ENCODE data around the gene SLCO4A1. TPM values are rescaled to one million over a fixed set of nuclear protein-coding genes. Genes with fewer than 3 reads are reported as not detected.

The SLCO4A1 gene
- polyA plus RNA-seq, 1 experiment = 0.09 TPM

DNA sequence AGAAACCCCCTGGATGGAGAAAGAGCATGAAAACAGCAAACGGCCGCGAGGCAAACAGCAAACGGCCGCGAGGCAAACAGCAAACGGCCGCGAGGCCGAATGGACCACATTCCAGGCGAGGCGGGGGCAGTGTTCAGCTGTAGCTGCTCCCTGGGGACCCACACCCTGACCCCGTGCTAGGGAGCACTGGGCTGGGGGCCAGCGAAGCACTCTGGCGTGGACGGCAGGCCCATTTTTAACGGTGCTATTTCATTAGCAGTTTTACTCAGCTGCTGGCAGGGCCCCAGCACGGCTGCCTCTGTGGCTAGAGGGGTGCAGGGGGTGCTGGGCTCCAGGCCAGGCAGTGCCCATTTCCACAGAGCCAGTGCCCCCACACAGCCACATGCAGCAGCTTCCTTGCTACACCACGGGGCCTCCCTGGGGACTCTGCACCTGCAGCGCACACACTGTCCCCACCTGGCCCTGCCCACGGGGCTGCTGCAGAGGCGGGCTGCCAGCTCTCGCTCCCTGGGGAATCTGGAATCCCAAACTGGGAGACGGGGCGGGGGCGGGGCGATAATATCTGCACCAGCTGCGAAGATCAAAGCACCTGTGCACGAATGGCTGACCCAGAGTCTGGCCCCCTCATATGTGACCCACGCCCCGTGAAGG, 35.6 kb upstream of the SLCO4A1 start:
- no peak for DNase-seq (ENCODE audit: low read depth, low spot score)
- TF ChIP-seq, protein P1, sequence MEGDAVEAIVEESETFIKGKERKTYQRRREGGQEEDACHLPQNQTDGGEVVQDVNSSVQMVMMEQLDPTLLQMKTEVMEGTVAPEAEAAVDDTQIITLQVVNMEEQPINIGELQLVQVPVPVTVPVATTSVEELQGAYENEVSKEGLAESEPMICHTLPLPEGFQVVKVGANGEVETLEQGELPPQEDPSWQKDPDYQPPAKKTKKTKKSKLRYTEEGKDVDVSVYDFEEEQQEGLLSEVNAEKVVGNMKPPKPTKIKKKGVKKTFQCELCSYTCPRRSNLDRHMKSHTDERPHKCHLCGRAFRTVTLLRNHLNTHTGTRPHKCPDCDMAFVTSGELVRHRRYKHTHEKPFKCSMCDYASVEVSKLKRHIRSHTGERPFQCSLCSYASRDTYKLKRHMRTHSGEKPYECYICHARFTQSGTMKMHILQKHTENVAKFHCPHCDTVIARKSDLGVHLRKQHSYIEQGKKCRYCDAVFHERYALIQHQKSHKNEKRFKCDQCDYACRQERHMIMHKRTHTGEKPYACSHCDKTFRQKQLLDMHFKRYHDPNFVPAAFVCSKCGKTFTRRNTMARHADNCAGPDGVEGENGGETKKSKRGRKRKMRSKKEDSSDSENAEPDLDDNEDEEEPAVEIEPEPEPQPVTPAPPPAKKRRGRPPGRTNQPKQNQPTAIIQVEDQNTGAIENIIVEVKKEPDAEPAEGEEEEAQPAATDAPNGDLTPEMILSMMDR (IDR thresholded peaks at IDR 0.05; ENCODE audit: low read depth, low read length) = no peak
- peaks cover 28% of the 10 kb centered on the region for H3K27me3 ChIP-seq (ENCODE audit: control insufficient read depth, insufficient read depth, low read length)
- CTCF ChIA-PET = no interaction called here
- H3K4me3 ChIP-seq (ENCODE audit: low read depth, low read length) = no peak overlapping the region
- peaks cover 7% of the 10 kb centered on the region for H3K9me3 ChIP-seq (ENCODE audit: control insufficient read depth, insufficient read depth, low read length)
- POLR2A ChIA-PET = interaction anchor here (0.6 kb wide), 1 partner anchor 11 kb away, joined by 6 read pairs; no protein-coding TSS in a partner anchor
- H3K27ac ChIP-seq (ENCODE audit: low read depth, low read length) = no peak overlapping the region

- CTCF ChIA-PET = no interaction called here
- no peak for DNase-seq (ENCODE audit: low read depth, low spot score)
- TF ChIP-seq, protein P1 (IDR thresholded peaks at IDR 0.05; ENCODE audit: low read depth, low read length) = no peak
- POLR2A ChIA-PET = interaction anchor here (0.7 kb wide), 1 partner anchor 59 kb away, joined by 7 read pairs; no protein-coding TSS in a partner anchor
- Histone ChIP-seq H3K9me3 (ENCODE audit: control insufficient read depth, insufficient read depth, low read length) (peaks cover 9% of the 10 kb centered on the region), H3K27ac (ENCODE audit: low read depth, low read length) (no peak overlapping the region), H3K4me3 (ENCODE audit: low read depth, low read length) (no peak overlapping the region), H3K27me3 (ENCODE audit: control insufficient read depth, insufficient read depth, low read length) (peaks cover 30% of the 10 kb centered on the region)
Observed at GRCh38 chr20:62607366-62608217, 34.7 kb upstream of the SLCO4A1 start.

GRCh38 chr20:62608218-62608565, 34.1 kb upstream of the SLCO4A1 start:
- no peak overlapping the region for H3K4me3 ChIP-seq (ENCODE audit: low read depth, low read length)
- no peak overlapping the region for H3K27ac ChIP-seq (ENCODE audit: low read depth, low read length)
- ChIA-PET CTCF (no interaction called here), POLR2A (interaction anchor here (0.7 kb wide), 1 partner anchor 59 kb away, joined by 7 read pairs; no protein-coding TSS in a partner anchor)
- no peak for DNase-seq (ENCODE audit: low read depth, low spot score)
- peaks cover 9% of the 10 kb centered on the region for H3K9me3 ChIP-seq (ENCODE audit: control insufficient read depth, insufficient read depth, low read length)
- H3K27me3 ChIP-seq (ENCODE audit: control insufficient read depth, insufficient read depth, low read length) = peaks cover 27% of the 10 kb centered on the region
- TF ChIP-seq, protein P1 (IDR thresholded peaks at IDR 0.05; ENCODE audit: low read depth, low read length) = no peak

- H3K27me3 ChIP-seq (ENCODE audit: control insufficient read depth, insufficient read depth, low read length) = peaks cover 31% of the 10 kb centered on the region
- TF ChIP-seq, protein P1 (IDR thresholded peaks at IDR 0.05; ENCODE audit: low read depth, low read length) = no peak
- no peak overlapping the region for H3K27ac ChIP-seq (ENCODE audit: low read depth, low read length)
- H3K9me3 ChIP-seq (ENCODE audit: control insufficient read depth, insufficient read depth, low read length) = peaks cover 9% of the 10 kb centered on the region
- POLR2A ChIA-PET = no interaction called here
- CTCF ChIA-PET = no interaction called here
- no peak overlapping the region for H3K4me3 ChIP-seq (ENCODE audit: low read depth, low read length)
- DNase-seq (ENCODE audit: low read depth, low spot score) = no peak
Observed at GRCh38 chr20:62609279-62609720, 33.0 kb upstream of the SLCO4A1 start.

All from AG04450 (cell line).